ENCODE measurements around the gene RRM1. TPM values are rescaled to one million over a fixed set of nuclear protein-coding genes. Genes with fewer than 3 reads are reported as not detected.
A peak's percentile ranks its signal among the peaks of the same experiment; 100 is the strongest.

Gene RRM1
- total and polyA plus RNA-seq, 8 donors: 16.6 to 100 (median 25.7) TPM

GRCh38 chr11:4187055-4187988 is 92.7 kb downstream of the RRM1 start:
- Histone ChIP-seq H3K9me3 (no peaks in the 10 kb centered on the region), H3K36me3 (no peaks in the 10 kb centered on the region), H3K27me3 (no peaks in the 10 kb centered on the region), H3K4me3 (peak overlapping the region; percentile 59 to 86 (median 64)), H3K27ac (peak overlapping the region; percentile 32 to 84 (median 71)), H3K4me1 (peaks cover 0 to 36% (median 24%) of the 10 kb centered on the region in 4 donors)
- DNase-seq: peak; percentile 96 to 97
- no peak for TF ChIP-seq EP300 (IDR thresholded peaks at IDR 0.05)
- TF ChIP-seq, protein P1, sequence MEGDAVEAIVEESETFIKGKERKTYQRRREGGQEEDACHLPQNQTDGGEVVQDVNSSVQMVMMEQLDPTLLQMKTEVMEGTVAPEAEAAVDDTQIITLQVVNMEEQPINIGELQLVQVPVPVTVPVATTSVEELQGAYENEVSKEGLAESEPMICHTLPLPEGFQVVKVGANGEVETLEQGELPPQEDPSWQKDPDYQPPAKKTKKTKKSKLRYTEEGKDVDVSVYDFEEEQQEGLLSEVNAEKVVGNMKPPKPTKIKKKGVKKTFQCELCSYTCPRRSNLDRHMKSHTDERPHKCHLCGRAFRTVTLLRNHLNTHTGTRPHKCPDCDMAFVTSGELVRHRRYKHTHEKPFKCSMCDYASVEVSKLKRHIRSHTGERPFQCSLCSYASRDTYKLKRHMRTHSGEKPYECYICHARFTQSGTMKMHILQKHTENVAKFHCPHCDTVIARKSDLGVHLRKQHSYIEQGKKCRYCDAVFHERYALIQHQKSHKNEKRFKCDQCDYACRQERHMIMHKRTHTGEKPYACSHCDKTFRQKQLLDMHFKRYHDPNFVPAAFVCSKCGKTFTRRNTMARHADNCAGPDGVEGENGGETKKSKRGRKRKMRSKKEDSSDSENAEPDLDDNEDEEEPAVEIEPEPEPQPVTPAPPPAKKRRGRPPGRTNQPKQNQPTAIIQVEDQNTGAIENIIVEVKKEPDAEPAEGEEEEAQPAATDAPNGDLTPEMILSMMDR (IDR thresholded peaks at IDR 0.05): peak in 5 of 7 experiments; percentile 91 to 97 (median 95)
- no peak for TF ChIP-seq POLR2A (IDR thresholded peaks at IDR 0.05)
- TF ChIP-seq POLR2AphosphoS5 (IDR thresholded peaks at IDR 0.05): peak in 2 of 3 donors; percentile 20 to 57
- intact Hi-C loops (cut with DNase I; ENCODE audit: low total_unique reads): loop anchor here (5.0 to 10.0 kb wide), 2 partner anchors 305 to 357 kb away; partner anchors contain the start of gene OR52M1
- WGBS, 5 donors: 1 to 2% (median 2%) methylated on average over 20 to 83 of the region's 83 CpGs

Other genes with a start within 250 kb of the RRM1 start
- 10 to 100 TPM; 21.4 to 70.7 (median 49.8) TPM for gene STIM1, start 239.1 kb upstream of the RRM1 start, total RNA-seq
- 10 to 100 TPM in 1 of 3 donors, 1 to 10 TPM in 2; 8.7 to 17.1 (median 9.8) TPM for gene STIM1, start 239.1 kb upstream of the RRM1 start, polyA plus RNA-seq

Data from stomach (tissue), 9 donors.